Activated CD4-positive, alpha-beta memory T cell treated with anti-CD3 and anti-CD28 coated beads for 36 hours (primary cell): ENCODE data around the gene DPH3. TPM values are rescaled to one million over a fixed set of nuclear protein-coding genes. Genes with fewer than 3 reads are reported as not detected.

Experiments used
- CTCF ChIA-PET: fragments of 350-600 bp; sonication (Branson Sonifier 250); formaldehyde crosslinking; loops from one replicate; lab custom pipeline; 2021; ENCODE audit warnings: antibody characterized with exemption, inconsistent platforms; lab: Charles Lee
- POLR2A ChIA-PET: fragments of 350-600 bp; sonication (Branson Sonifier 250); formaldehyde crosslinking; loops from one replicate; lab custom pipeline; 2021; ENCODE audit warnings: antibody characterized with exemption; lab: Charles Lee
- DNase-seq: peaks from one replicate; pipeline ENCODE4 v3.0.0-alpha.2; 2020
- H3K27ac Mint-ChIP-seq: one replicate; pipeline ENCODE4 v1.8.0; 2021; ENCODE audit warnings: mixed read lengths
- H3K27me3 Mint-ChIP-seq: one replicate; pipeline ENCODE4 v1.8.0; 2021; ENCODE audit warnings: mixed read lengths
- H3K36me3 Mint-ChIP-seq: one replicate; pipeline ENCODE4 v1.8.0; 2021; ENCODE audit warnings: mixed read lengths
- H3K4me1 Mint-ChIP-seq: one replicate; pipeline ENCODE4 v1.8.0; 2021; ENCODE audit warnings: low read depth, mixed read lengths
- H3K4me3 Mint-ChIP-seq: one replicate; pipeline ENCODE4 v1.8.0; 2021; ENCODE audit warnings: mild to moderate bottlenecking, mixed read lengths
- H3K9me3 Mint-ChIP-seq: one replicate; pipeline ENCODE4 v1.8.0; 2021; ENCODE audit warnings: mixed read lengths
- intact Hi-C: fragments of 100-400 bp; cut with micrococcal nuclease; formaldehyde crosslinking; loops from one replicate; pipeline ENCODE4 v1.15.1; 2023
- total RNA-seq, 2 experiments: library from RNA; stranded (reverse); gene quantifications; one replicate each; pipeline ENCODE4 v1.2.3, GENCODE V29; 2021

The DPH3 gene
- total RNA-seq, 2 experiments from 2014 or later = 23.4 TPM

GRCh38 chr3:16277471-16277870, 12.7 kb upstream of the DPH3 start:
- intact Hi-C loops = no loop called here
- H3K36me3 Mint-ChIP-seq = peaks cover 19% of the 10 kb centered on the region
- no peak overlapping the region for H3K27ac Mint-ChIP-seq
- ChIA-PET POLR2A (no interaction called here), CTCF (no interaction called here)
- H3K27me3 Mint-ChIP-seq = no peaks in the 10 kb centered on the region
- H3K4me3 Mint-ChIP-seq = no peak overlapping the region
- peaks cover 2% of the 10 kb centered on the region for H3K4me1 Mint-ChIP-seq
- no peaks in the 10 kb centered on the region for H3K9me3 Mint-ChIP-seq
- no peak for DNase-seq

- no peak overlapping the region for H3K27ac Mint-ChIP-seq
- ChIA-PET CTCF (no interaction called here), POLR2A (no interaction called here)
- intact Hi-C loops = no loop called here
- no peak for DNase-seq
- peaks cover 33% of the 10 kb centered on the region for H3K36me3 Mint-ChIP-seq
- H3K4me1 Mint-ChIP-seq = peaks cover 1% of the 10 kb centered on the region
- H3K4me3 Mint-ChIP-seq = no peak overlapping the region
- no peaks in the 10 kb centered on the region for H3K9me3 Mint-ChIP-seq
- no peaks in the 10 kb centered on the region for H3K27me3 Mint-ChIP-seq
These were observed 9.1 kb upstream of the DPH3 start for GRCh38 chr3:16273867-16274266.

GRCh38 chr3:16272588-16272987, 7.8 kb upstream of the DPH3 start:
- H3K27ac Mint-ChIP-seq = no peak overlapping the region
- H3K4me1 Mint-ChIP-seq = peaks cover 11% of the 10 kb centered on the region
- intact Hi-C loops = no loop called here
- DNase-seq = no peak
- ChIA-PET CTCF (interaction anchor here (0.8 to 1.7 kb wide), 5 partner anchors 13 to 47 kb away, joined by 3 to 9 read pairs (median 3); no protein-coding TSS in a partner anchor), POLR2A (no interaction called here)
- no peak overlapping the region for H3K4me3 Mint-ChIP-seq
- H3K9me3 Mint-ChIP-seq = no peaks in the 10 kb centered on the region
- peaks cover 32% of the 10 kb centered on the region for H3K36me3 Mint-ChIP-seq
- H3K27me3 Mint-ChIP-seq = no peaks in the 10 kb centered on the region

GRCh38 chr3:16270855-16271254, 6.1 kb upstream of the DPH3 start:
- intact Hi-C loops = no loop called here
- H3K27me3 Mint-ChIP-seq = no peaks in the 10 kb centered on the region
- peaks cover 28% of the 10 kb centered on the region for H3K4me1 Mint-ChIP-seq
- H3K4me3 Mint-ChIP-seq = no peak overlapping the region
- H3K27ac Mint-ChIP-seq = no peak overlapping the region
- no peak for DNase-seq
- ChIA-PET CTCF (interaction anchor here (0.8 to 7.3 kb wide), 4 partner anchors 15 to 281 kb away, joined by 3 to 61 read pairs (median 16); no protein-coding TSS in a partner anchor), POLR2A (no interaction called here)
- no peaks in the 10 kb centered on the region for H3K9me3 Mint-ChIP-seq
- peaks cover 28% of the 10 kb centered on the region for H3K36me3 Mint-ChIP-seq

- intact Hi-C loops = loop anchor here (10.0 kb wide), 1 partner anchor 618 kb away; the partner anchor contains the start of gene PLCL2
- peak overlapping the region; percentile 12 for H3K27ac Mint-ChIP-seq
- POLR2A ChIA-PET = interaction anchor here (2.4 to 3.1 kb wide), 2 partner anchors 24 to 53 kb away, joined by 11 read pairs; no protein-coding TSS in a partner anchor
These were observed 2.0 kb upstream of the DPH3 start for GRCh38 chr3:16266714-16267113.

GRCh38 chr3:16265455-16265786, 678 bp upstream of the DPH3 start:
- no peak for DNase-seq
- Mint-ChIP-seq H3K9me3 (no peaks in the 10 kb centered on the region), H3K4me3 (peak overlapping the region; percentile 93), H3K27ac (peak overlapping the region; percentile 94), H3K36me3 (peaks cover 8% of the 10 kb centered on the region), H3K4me1 (peaks cover 36% of the 10 kb centered on the region), H3K27me3 (no peaks in the 10 kb centered on the region)
- ChIA-PET POLR2A (interaction anchor here (0.8 to 3.1 kb wide), 11 partner anchors 14 to 289 kb away, joined by 3 to 15 read pairs (median 5); no protein-coding TSS in a partner anchor), CTCF (interaction anchor here (0.7 to 7.3 kb wide), 9 partner anchors 18 to 331 kb away, joined by 3 to 61 read pairs (median 8); no protein-coding TSS in a partner anchor)
- intact Hi-C loops = loop anchor here (1.0 to 10.0 kb wide), 7 partner anchors 21 to 664 kb away; partner anchors contain the start of genes BTD, HACL1 and PLCL2

More at GRCh38 chr3:16266714-16267113, 2.0 kb upstream of the DPH3 start:
- Mint-ChIP-seq H3K27me3 (no peaks in the 10 kb centered on the region), H3K9me3 (no peaks in the 10 kb centered on the region), H3K4me3 (peak overlapping the region; percentile 10), H3K36me3 (peaks cover 17% of the 10 kb centered on the region), H3K4me1 (peaks cover 33% of the 10 kb centered on the region)
- CTCF ChIA-PET = interaction anchor here (1.5 to 7.3 kb wide), 8 partner anchors 12 to 285 kb away, joined by 3 to 61 read pairs (median 28); no protein-coding TSS in a partner anchor
- DNase-seq = no peak

- Mint-ChIP-seq H3K27ac (peak overlapping the region; percentile 94), H3K4me3 (peak overlapping the region; percentile 93), H3K9me3 (no peaks in the 10 kb centered on the region), H3K36me3 (peaks cover 8% of the 10 kb centered on the region), H3K4me1 (peaks cover 36% of the 10 kb centered on the region), H3K27me3 (no peaks in the 10 kb centered on the region)
- ChIA-PET POLR2A (interaction anchor here (0.7 to 3.1 kb wide), 13 partner anchors 9 to 1058 kb away, joined by 3 to 15 read pairs (median 5); partner anchors contain the start of gene CAPN7), CTCF (interaction anchor here (0.6 to 7.3 kb wide), 10 partner anchors 16 to 448 kb away, joined by 3 to 61 read pairs (median 6); no protein-coding TSS in a partner anchor)
- intact Hi-C loops = loop anchor here (2.0 to 10.0 kb wide), 2 partner anchors 257 to 621 kb away; partner anchors contain the start of gene PLCL2
- DNase-seq = no peak
These were observed 502 bp downstream of the DPH3 start for GRCh38 chr3:16264174-16264707.

- Mint-ChIP-seq H3K36me3 (peaks cover 7% of the 10 kb centered on the region), H3K9me3 (no peaks in the 10 kb centered on the region), H3K27me3 (no peaks in the 10 kb centered on the region), H3K4me3 (no peak overlapping the region), H3K27ac (no peak overlapping the region), H3K4me1 (peaks cover 21% of the 10 kb centered on the region)
- intact Hi-C loops = loop anchor here (10.0 kb wide), 1 partner anchor 623 kb away; the partner anchor contains the start of gene PLCL2
- no peak for DNase-seq
- ChIA-PET POLR2A (no interaction called here), CTCF (interaction anchor here (0.7 kb wide), 1 partner anchor 259 kb away, joined by 3 read pairs; no protein-coding TSS in a partner anchor)
These were observed 2.6 kb downstream of the DPH3 start for GRCh38 chr3:16262174-16262573.

- no peaks in the 10 kb centered on the region for H3K27me3 Mint-ChIP-seq
- no peak overlapping the region for H3K4me3 Mint-ChIP-seq
- DNase-seq = no peak
- POLR2A ChIA-PET = no interaction called here
- intact Hi-C loops = loop anchor here (10.0 kb wide), 1 partner anchor 625 kb away; the partner anchor contains the start of gene PLCL2
- no peak overlapping the region for H3K27ac Mint-ChIP-seq
- H3K9me3 Mint-ChIP-seq = no peaks in the 10 kb centered on the region
- peaks cover 13% of the 10 kb centered on the region for H3K4me1 Mint-ChIP-seq
- CTCF ChIA-PET = no interaction called here
- peaks cover 7% of the 10 kb centered on the region for H3K36me3 Mint-ChIP-seq
These were observed 4.7 kb downstream of the DPH3 start for GRCh38 chr3:16260046-16260445.

GRCh38 chr3:16258866-16259265, 5.9 kb downstream of the DPH3 start:
- no peak overlapping the region for H3K4me3 Mint-ChIP-seq
- CTCF ChIA-PET = interaction anchor here (1.5 kb wide), 1 partner anchor 11 kb away, joined by 6 read pairs; no protein-coding TSS in a partner anchor

GRCh38 chr3:16258177-16258576, 6.6 kb downstream of the DPH3 start:
- intact Hi-C loops = no loop called here
- ChIA-PET POLR2A (no interaction called here), CTCF (interaction anchor here (1.2 to 1.5 kb wide), 2 partner anchors 11 to 61 kb away, joined by 4 to 6 read pairs; no protein-coding TSS in a partner anchor)
- no peaks in the 10 kb centered on the region for H3K9me3 Mint-ChIP-seq
- H3K27ac Mint-ChIP-seq = no peak overlapping the region
- H3K27me3 Mint-ChIP-seq = no peaks in the 10 kb centered on the region
- H3K36me3 Mint-ChIP-seq = peaks cover 7% of the 10 kb centered on the region
- no peak for DNase-seq
- H3K4me3 Mint-ChIP-seq = no peak overlapping the region
- peaks cover 16% of the 10 kb centered on the region for H3K4me1 Mint-ChIP-seq

More at GRCh38 chr3:16258866-16259265, 5.9 kb downstream of the DPH3 start:
- intact Hi-C loops = no loop called here
- POLR2A ChIA-PET = no interaction called here
- H3K36me3 Mint-ChIP-seq = peaks cover 7% of the 10 kb centered on the region
- no peaks in the 10 kb centered on the region for H3K27me3 Mint-ChIP-seq
- H3K9me3 Mint-ChIP-seq = no peaks in the 10 kb centered on the region
- H3K4me1 Mint-ChIP-seq = peaks cover 17% of the 10 kb centered on the region
- no peak overlapping the region for H3K27ac Mint-ChIP-seq
- no peak for DNase-seq

- no peak overlapping the region for H3K27ac Mint-ChIP-seq
- POLR2A ChIA-PET = no interaction called here
- peaks cover 16% of the 10 kb centered on the region for H3K4me1 Mint-ChIP-seq
- CTCF ChIA-PET = interaction anchor here (1.2 kb wide), 1 partner anchor 62 kb away, joined by 4 read pairs; no protein-coding TSS in a partner anchor
- no peaks in the 10 kb centered on the region for H3K27me3 Mint-ChIP-seq
- no peaks in the 10 kb centered on the region for H3K9me3 Mint-ChIP-seq
- peaks cover 7% of the 10 kb centered on the region for H3K36me3 Mint-ChIP-seq
- H3K4me3 Mint-ChIP-seq = no peak overlapping the region
- DNase-seq = no peak
- intact Hi-C loops = no loop called here
These were observed 7.4 kb downstream of the DPH3 start for GRCh38 chr3:16257309-16257708.
